HG03575 (cell line): ENCODE data around the gene IRS2.

ENCODE experiments used
- ATAC-seq: cut with Tn5 transposase; IDR thresholded peaks from one replicate; pipeline ENCODE4 v1.9.1; 2021; ENCODE audit not compliant: unreplicated experiment, insufficient number of reproducible peaks, low FRiP score; ENCODE audit errors: extremely low read depth

The IRS2 gene

DNA sequence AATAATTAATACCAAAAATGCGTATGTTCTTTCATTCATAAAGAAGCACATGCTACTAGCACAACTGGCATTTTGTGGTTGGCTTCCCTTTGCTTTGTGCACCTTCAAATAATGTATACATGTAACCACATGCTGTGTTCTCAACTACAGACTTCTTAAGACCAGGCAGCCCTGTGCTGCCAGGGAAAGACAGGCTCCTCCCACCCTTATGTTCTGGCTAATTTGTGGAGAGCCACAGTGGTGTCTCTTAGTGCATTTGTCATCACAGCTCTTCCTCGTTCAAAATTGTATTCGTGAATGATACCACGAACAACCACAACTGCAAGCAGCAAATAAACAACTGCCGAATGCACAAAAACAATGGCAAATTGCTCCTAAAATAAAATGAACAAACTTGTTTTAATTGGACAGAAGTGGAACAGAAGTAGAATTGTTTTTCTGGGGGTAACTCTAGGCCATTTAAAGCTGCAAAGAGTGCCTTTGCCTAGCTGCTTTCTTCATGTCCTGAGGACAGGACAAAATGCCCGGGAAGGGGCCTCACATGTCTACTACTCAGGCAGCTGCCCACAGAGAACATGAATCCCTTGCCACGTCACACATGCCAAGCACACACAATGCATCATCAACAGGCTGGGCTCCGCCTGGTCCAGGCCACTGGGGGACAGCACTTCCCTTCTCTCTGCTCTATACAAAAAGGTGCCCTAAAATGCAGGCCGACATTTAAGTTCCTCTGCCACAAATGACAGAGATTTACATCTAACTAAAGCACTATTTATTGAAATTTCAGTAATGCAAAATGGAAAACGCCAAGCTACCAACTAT is 21.7 kb downstream of the IRS2 start:
- no peak for ATAC-seq

DNA sequence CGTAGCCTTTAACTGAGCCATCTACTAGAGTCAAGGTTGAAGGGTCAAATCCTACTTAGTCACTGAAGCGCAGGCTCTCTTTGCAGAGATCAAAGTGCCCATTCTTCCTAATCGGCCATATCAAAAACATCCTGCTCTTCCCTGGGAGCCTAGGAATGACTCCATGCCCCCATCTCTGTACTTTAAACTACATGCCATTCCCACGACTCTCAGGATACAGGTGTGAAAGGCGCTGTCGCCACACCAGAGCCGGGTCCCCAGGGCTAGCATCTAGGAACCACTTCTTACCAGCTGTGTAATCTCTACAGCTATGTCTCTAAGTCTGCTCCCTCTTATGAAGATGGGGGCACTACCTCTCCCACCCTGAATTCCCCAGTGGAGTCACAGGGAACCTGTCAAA is 22.3 kb downstream of the IRS2 start:
- ATAC-seq: no peak

DNA sequence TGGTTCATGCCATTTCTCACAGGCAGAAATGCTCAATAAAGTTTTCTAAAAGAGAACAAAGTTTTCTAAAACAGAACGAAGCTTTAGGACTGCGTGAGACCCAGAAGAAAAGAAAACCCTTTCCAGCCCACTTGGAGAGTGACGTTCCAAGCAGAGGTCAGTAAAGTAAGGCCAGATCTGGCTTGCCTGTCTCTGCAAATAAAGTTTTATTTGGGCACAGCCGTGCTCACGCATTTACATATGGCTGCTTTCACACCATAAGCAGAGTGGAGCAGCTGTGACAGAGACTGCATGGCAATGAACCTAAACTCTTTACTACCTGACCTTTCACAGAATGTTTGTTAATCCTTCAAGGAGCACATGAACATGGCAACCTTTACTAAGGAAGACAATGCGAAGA is 23.6 kb downstream of the IRS2 start:
- no peak for ATAC-seq

DNA sequence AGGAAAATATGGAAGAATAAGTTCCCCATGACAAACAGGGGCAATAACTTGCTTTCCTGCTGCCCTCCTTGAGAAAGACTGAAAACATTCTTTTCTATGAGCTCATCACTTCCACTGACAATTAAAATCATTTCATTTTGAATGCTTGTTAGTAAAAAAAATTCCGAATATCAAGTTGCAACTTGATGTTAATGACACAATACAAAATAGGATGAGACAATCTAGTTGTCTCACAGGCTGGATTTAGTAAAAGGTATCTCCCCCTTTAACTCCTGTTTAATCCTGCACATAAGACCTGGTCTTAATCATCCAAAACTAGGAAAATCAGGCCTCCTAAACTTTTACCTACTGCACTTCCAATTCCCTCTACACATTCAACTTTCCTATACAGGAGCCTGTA is 24.7 kb downstream of the IRS2 start:
- ATAC-seq: no peak

DNA sequence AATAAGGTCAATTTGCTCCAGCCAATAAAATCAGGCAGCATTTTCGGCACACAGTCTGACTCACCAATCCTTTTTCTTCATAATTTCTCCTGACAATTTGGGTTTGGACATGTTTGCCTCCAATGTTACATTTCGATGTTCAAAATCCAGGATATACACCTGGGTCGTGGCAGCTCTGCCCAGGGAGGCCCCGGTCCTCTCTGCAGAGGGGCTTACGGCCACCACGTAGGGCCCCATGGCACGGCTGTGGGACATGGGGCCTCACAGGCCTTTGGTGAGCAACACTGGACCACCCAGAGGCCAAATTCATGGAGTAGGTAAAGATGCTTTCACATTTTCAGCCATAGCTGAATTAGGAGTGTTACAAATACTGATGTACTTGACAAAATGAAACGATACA is 25.4 kb downstream of the IRS2 start:
- no peak for ATAC-seq

DNA sequence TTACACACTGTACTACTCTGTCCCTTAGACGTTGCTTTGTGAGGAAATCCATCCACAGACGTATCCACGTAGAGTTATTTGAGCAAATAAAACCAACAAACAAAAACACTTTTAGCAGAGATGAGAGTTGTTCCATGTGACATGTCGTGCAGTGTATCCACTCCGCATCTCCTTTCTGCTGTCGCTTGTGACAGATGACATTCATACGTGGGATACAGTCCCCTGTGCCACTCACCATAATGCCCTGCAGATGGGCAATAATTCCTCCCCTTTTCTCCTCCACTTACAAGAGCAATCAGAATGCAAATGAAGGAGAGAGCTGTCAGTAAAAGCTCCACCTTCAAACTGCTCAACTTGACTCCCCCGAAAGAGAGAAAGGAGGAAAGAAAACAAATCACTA is 26.0 kb downstream of the IRS2 start:
- no peak for ATAC-seq

DNA sequence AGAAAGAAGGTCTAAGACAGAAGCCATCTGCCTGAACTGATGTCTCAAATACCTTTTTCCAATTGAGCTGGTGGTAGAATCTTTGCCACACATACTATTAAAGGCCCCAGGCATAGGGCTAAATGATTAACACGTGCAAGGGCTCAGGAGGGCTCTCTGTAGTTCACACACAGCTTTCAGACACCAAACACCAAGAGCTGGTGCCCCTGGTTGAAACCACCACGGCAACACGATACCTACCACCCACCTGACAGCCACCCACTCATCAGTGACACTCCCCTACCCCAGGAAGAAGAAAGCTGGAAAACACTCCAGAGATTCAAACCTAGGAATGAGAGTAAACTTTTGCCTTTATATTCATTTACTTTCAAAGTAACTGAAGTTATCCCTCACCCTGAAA is 26.8 kb downstream of the IRS2 start:
- no peak for ATAC-seq

DNA sequence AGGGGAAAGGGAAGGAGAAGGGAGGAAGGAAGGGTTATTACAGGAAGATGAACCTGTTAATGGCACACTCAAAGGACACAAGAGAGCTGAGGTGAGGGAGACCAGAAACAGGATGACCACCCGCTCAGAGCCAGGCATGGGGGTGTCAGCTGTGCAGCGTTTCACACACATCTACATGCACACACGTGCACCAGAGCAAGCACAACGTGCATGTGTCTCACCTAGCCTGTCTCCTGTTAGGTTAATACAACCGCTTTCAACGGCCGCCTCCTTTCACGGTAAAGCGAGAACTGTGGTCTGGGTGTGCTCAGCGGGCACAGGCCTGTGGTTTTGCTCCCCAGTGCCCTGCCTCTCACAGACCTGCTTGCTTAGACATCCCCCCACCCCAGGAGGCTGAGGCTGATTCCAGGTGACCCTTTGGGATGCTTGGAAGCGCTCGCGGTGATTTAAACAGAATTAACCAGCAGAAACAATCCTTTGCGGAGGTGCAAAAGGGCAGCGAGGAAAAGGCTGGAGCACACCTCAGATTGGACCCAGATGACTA is 27.4 kb downstream of the IRS2 start:
- ATAC-seq: no peak

DNA sequence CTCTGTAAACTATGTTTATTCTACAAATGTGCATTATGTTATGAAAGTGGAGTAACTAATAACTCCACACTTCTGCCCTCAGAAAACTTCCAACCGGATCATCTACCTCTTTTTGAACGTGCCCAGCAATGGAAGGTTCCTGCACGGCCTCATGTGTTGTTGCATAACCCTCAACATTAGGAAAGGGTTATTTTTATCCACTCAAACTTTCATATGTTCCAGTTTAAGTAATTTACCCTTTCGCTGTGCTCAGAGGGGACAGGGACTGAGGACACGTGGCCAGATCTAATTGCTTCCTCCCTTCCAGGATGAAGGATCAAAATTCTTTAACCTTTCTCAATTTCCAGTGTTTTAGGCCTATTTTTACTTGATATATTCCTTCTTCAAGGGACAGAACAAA is 29.6 kb downstream of the IRS2 start:
- ATAC-seq: no peak

DNA sequence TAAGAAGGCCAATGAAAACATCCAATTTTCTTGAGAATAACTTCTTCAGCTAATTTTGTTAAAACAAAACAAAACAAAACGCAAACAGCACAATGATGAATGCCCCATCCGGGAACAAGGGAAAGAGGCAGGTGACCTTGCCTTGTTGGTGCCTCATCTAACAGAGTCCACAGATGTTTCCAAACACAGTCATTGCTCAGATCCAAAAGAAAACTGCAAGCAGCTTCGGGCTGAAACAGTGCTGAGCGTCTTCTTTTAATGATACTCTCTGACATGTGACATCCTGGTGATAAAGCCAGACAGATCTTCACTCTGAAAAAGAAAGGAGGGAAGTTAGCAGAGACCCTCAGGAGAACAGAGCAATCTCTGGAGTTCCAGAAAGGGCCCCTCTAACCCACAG is 30.4 kb downstream of the IRS2 start:
- no peak for ATAC-seq

DNA sequence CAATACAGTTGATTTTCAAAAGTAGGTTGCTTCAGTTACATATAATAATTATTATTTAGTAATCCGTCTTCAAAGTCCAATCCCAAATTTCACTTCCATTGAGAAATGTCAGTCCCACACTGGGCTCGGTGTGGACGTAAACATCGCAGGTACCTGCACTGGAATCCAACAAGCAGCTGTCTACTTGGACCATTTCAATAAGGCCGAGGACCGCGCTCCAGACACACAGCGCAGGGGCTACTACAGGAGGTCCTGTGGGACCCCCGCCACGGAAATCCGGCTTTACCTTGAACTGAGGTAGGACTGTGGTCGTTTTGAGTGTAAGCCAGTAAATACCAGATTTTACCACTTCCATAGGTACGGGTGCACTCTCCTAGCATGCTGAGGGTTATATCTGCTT is 30.8 kb downstream of the IRS2 start:
- ATAC-seq: no peak

DNA sequence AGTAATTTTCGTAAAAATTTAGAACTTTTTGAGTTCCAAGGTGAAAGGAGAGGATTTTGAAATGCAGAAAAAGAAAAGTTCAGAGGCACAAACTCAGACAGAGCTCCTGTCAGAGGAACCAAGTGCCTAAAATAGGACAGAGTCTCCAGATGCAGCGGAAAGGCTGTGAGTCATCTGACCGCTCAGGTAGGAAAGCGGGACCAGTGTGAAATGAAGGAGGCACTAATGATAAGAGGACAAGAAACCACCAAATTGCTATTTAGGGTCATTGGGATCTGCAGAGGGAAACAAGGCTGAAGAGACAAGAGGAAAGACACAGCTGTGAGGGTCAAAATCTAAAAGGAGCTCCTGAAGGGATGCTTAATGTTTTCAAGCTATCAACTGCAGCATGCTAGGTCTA is 34.9 kb downstream of the IRS2 start:
- ATAC-seq: no peak

DNA sequence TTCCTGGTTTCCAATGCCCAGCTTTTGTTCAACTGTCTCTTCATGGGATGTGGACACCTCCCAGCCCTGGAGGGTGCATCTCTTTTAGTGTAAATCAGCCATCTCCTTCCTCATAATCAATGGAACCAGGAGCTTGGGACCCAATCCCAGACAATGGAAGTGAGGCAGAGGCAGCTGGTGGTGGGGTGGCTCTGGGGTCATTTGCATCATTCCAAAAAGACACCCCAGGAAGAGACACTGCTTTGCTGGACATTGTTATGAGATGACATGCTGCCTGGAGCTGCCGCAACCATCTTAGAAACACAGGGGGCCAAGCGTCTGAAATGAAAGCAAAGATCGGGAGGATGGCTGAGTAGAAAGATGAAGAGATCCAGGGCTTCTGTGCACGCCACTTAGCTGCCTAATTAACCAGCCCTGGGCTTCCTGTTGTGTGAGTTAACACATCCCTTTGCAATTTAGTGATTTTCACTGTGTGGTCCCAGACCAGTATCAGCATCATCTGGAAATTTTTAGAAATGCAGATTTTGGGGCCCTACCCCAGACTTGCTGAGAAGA is 36.1 kb downstream of the IRS2 start:
- ATAC-seq: no peak

DNA sequence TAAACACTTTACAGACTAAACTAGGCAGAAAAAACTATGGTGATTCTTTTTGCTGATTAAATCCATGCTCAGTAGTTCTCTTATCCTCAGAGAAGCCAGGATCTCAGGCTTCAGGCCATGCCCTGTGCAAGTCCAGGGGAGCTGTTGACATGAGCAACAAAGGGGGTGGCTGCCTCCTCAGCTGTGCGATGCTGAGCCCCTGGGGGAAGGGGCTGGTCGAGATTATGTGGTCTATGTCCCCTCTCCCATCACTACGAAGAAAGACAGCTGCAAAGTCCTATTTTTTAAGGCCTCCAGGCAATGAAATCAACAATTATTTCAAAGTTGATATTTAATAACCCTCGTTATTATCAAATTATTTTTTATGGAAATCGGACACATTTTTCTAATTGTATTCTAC is 37.0 kb downstream of the IRS2 start:
- no peak for ATAC-seq

DNA sequence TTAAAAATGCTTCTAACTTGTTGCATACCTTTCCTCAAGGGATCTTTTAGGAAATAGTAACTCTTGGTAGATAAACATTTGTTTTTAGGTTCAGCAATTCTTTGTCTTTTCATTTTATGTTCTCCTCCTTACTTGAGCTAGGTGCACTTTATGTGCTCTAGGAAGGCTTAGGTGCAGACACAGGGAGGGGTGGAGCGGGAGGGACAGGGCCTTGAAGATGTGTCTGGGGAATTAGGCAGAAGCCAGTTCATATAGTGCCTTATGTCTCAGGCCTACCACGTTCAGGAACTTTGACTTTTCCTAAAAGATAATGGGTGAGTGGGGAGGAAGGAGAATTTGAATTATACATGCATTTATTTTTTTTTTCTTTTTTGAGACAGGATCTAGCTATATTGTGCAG is 37.7 kb downstream of the IRS2 start:
- no peak for ATAC-seq

DNA sequence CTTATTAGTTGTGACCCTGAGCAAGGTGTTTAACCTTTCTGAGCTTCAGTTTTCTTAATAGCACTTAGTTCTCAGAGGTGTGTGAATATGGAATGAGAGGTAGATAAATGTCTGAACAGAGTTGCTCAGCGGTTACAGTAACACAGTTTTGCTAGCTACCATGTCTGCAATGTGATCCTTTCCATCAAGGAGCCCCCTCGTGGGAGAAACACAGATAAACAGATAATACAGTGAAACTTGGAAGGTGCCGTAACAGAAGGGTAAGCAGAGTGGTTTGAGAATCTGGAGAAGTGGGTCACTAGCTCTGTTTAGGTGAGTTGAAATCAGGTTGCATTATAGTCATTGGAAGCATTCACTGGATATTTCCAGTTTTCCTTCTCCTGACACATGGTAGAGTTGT is 38.9 kb downstream of the IRS2 start:
- ATAC-seq: no peak

DNA sequence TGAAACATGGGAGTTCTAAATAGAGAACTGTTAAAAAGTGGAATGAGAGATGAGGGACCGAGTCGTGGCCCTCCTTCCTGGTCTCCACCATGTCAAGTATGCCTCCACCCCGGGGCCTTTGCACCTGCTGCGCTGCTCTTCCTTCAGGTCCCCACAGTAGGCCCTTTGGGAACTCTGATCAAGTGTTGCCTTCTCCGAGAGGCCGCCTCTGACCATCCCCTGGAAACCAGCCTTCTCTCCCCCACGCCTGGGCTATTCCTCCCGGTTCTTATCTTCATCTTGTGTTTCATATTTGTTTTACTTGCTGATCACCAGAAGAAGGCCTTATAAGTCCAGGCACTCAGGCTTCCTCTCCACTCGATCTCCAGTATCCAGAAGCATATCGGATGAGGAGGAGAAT is 40.0 kb downstream of the IRS2 start:
- ATAC-seq: no peak

DNA sequence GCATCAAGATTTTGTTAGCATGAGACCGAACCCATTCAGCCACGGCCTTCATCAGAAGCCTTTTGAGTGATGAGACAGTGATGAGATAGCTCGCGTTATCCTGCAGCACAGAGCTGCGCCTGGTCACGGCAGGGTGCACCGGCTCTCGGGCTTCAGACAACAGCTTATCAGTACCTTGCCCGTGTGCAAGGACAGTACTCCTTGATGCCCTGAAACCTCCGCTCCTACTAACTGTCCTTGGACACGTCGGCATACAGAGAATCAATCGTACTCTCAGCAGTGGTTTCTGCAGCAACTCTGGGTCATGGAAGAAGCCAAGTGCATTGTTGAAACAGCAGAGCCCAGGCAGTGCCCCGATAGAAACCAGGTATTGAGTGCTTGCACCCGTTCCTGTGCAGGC is 40.7 kb downstream of the IRS2 start:
- no peak for ATAC-seq

DNA sequence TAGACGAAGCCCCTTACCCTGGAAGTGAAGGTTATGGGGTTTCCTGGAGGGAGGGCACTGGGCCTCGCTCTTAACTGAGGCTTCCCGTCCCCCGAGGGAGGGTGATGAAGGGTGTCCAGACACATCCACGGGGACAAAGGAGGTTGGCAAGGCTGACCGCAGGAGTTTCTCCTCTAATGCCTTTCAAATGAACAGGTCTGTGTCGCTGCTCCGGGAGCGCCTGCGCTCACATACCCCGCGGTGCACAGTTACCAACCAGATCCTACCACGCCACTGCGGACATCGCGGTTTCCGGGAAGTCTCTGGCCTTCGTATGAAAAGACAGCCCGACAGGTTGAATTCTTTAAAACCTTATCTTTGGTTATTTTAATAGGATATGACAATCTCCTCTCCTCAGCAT is 41.3 kb downstream of the IRS2 start:
- no peak for ATAC-seq

DNA sequence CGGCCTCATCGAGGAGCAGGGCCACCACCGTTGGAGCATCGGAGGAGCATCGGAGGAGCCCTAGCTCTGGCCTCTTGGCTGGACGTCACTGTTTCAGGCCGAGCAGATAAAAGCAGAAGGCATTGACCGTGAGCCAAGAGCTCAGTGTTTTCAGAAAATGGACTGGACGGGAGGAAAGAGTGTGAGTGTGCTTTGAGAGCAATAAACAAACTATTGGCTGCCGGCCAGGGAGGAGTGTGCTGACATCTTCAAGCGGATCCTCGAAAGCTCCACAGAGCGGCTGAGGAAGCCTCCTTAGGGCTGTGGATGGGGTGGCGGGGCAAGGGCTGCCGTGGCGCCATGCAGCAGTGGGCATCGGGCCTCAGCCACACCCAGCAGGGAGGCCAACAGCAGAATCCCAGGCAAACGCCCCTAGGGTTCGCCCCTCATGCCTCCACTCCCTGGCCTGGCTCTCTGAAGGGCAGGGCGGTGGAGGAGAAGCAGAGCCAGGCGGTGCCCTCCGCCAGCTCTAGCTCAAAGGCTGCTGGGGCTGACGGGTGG is 41.8 kb downstream of the IRS2 start:
- ATAC-seq: no peak
